Measurements from ENCODE around the gene RPL35. TPM values are rescaled to one million over a fixed set of nuclear protein-coding genes. Genes with fewer than 3 reads are reported as not detected.
"Not testable (repeated sequence)": the region's sequence is repeated elsewhere in the genome, so short reads cannot be mapped to it uniquely, and the experiment has no call there.

The RPL35 gene
- total RNA-seq, 1 donor from 2014 or later = 1,946 TPM

DNA sequence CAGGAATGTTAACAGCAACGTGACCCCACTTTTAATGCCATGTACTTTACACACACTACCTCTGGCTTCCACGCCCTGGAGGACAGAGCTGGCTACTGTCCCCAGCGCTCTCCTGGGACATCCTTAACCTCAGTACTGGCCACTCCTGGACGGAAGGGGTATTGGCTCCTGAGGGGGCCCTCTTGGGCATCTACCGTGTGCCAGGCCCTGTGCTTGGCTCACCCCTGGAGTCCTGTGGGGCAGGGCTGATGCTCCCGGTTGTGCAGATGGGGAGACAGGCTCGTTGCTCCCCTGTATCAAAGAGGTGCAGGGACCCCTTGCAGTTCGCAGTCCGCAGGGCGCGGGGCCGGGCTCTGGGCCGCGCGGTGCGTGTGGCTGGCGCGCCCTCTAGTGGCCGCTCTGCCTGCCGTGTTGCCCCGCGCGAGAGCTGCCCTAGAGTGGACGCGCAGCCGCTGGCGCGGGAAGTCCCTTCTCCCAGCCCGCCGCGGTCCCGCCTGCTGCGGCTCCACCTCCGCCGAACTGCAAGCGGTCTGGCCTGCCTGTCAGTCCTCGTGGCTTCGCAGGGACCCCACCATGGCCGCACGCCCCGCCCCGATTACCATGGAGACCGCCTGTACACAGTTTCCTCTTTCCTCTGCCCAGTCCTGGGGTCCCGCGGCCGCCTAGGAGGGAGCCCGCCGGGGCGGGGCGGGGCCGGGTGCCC, 8.8 kb downstream of the RPL35 start, which contains the start of gene WDR38:
Gene WDR38, plus strand, starts transcription at position 632 of the 703 bp plus-strand sequence. CDS start 72 bp downstream, outside the sequence.
- DNase-seq (ENCODE audit: low read depth, low spot score) = no peak

DNA sequence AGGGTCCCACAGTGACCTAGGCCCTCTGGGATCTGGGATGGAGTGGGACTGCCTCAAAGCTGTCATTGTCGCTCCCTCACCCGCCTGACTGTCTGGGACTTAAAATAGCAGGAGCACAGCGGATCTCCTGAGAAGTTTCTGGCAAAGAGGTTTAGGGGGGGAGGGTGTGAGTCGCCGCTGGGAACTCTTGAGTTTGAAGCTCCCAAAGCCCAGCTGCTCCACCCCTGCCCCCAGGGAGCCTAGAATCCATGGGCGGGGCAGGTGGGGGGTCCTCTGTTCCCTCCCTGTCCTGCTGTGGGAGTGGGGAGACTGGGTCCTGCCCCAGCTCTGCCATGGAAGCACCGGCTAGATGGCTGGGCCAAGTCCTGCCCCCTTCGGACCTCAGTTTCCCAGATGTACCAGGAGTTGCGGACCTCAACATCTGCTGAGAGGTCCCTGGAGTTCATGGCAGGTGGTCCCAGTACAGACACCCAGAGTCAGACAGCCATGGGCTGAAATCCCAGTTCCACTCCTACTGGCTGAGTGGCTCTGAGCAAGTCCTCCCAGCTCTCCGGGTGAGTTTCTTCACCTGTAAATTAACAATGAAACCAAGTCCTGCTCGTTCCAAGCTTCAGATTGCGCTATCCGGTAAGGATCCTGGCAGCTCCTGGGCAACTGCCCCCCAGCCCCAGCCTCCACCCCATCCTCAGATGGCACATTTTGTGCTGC, 9.5 kb downstream of the RPL35 start:
- DNase-seq (ENCODE audit: low read depth, low spot score) = no peak

DNA sequence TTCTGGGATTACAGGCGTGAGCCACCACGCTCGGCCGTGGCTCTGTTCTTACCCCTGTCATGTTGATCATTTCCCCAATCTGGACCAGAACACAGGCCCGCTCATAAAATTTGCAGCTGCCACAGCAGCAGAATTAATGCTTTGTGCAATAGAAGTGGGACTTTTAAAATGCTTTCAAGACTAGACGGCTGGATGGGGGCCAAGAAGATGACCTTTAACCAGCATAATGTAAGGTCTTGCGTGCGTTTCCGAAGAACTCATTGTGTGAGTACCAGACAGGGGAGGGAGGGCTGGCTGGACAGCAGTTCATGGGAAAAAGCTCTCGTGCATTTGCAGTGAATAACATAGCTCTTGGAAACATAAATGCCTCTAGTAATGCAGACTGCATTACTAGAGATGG, 12.0 kb downstream of the RPL35 start:
- DNase-seq (ENCODE audit: low read depth, low spot score) = no peak

DNA sequence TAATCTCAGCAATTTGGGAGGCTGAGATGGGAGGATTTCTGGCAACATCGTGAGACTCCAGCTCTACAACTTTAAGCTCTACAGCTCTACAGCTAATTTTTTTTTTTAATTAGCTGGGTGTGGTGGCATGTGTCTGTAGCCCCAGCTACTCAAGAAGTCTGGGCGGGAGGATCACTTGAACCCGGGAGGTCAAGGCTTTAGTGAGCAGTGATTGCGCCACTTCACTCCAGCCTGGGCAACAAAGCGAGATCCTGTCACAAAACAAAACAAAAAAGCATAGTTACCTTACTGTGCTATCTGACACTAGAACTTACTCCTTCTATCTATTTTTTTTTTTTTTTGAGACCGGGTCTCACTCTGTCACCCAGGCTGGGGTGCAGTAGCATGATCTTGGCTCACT, 14.8 kb downstream of the RPL35 start:
- DNase-seq (ENCODE audit: low read depth, low spot score) = no peak

GRCh38 chr9:124846467-124846866, 15.3 kb downstream of the RPL35 start:
- DNase-seq (ENCODE audit: low read depth, low spot score) = not testable (repeated sequence)

- no peak for DNase-seq (ENCODE audit: low read depth, low spot score)
Observed at GRCh38 chr9:124844291-124844690, 17.5 kb downstream of the RPL35 start.

DNA sequence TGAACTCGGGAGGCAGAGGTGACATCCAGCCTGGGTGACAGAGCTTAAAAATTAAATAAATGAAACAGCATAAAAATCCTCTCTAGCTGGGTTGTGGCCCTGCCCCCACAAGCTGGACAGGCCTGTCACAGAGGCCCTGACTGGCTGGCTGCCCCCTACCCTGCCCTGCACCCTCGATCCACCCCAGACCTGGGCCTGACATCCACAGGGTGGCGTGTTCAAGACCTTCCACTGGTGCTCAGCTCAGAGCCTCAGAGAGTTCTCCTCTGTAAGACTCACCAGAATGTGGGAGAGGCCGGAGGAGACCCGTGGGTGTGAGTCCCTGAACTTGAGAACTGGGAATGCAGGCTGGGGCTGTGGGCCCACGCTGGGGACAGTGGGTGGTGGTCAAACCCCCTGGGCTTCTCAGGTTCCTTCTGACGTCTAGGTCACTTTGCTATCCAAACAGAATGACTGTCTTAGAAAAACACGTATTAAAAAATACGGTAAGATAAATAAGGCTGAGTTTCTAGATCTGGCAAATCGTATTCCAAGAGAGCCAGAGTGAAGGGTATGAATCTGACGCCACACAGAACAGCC, 18.2 kb downstream of the RPL35 start:
- DNase-seq (ENCODE audit: low read depth, low spot score) = no peak

DNA sequence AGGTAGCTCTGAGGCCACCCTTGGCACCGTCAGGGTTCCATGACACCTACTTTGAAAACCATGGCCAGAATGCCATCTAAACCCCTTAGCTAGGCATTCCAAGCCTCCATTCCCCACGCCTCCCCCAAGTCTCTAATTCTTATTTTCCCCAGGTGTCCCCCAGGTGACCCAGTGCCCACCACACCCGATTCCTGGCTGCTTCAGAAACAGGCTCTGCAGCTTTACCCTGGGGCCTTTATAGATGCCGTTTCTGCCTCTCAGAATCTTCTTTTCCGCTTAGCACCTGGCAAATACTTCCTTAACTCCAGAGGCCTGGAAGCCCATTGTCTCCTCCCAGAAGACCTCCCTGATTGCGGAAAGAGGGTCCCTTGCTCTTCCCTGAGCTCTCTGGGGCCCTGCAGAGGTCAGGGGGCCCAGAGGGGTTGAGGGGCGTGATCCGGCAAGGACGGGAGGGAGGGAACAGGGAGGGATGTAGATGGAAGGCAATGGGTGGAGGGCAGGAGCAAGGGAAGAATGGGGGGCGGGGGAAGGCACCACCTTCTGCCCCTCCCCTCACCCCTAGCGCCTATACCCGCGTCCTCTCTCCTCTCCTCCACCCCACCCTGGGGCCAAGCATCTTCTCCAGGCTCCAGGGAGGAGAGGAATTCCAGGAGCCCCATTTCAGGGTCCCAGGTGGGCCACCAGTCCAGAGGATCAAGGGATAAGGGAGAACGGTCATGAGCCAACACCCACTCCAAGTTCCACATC, 20.5 kb downstream of the RPL35 start:
- no peak for DNase-seq (ENCODE audit: low read depth, low spot score)

GRCh38 chr9:124840300-124840833, 21.4 kb downstream of the RPL35 start:
- no peak for DNase-seq (ENCODE audit: low read depth, low spot score)

DNA sequence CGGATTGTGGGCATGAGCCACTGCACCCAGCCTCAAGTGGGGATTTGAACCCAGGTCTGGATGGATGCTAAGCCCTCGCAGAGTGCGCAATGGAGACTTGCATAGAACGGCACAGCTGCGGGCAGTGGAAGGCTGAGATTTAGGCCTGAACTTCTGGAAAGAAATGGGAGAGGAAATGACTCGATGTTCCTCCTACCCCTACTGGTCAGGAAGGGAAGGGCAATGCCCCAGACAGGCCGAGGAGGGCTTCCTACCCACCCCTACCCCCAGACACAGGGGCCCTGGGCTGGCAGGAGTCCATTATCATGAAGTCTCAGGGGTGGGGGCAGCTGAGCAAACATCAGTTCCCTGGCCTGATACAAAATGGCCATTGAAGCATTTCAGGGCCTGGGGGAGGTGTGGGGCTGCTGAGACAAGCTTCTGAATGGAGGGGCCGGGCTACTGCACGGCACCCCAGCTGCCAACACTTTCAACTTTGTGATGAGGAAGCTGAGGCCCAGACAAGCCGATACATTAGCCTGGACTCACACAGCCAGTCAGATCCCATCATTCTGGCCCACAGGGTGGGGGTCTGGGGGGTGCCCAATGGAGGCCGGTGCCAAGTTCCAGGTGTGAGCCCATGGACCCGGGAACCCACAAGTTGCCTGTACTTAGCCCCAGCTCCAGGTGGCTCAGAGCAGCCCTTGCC, 22.0 kb downstream of the RPL35 start:
- no peak for DNase-seq (ENCODE audit: low read depth, low spot score)

- not testable (repeated sequence) for DNase-seq (ENCODE audit: low read depth, low spot score)
Observed at GRCh38 chr9:124838567-124839275, 23.0 kb downstream of the RPL35 start.

- not testable (repeated sequence) for DNase-seq (ENCODE audit: low read depth, low spot score)
Observed at GRCh38 chr9:124838132-124838531, 23.6 kb downstream of the RPL35 start.

- peak; percentile 36 for DNase-seq (ENCODE audit: low read depth, low spot score)
Observed at GRCh38 chr9:124835026-124835557, 26.7 kb downstream of the RPL35 start.

- no peak for DNase-seq (ENCODE audit: low read depth, low spot score)
Observed at GRCh38 chr9:124834591-124834990, 27.2 kb downstream of the RPL35 start.

GRCh38 chr9:124831642-124832364, 30.0 kb downstream of the RPL35 start:
- DNase-seq (ENCODE audit: low read depth, low spot score) = no peak

- no peak for DNase-seq (ENCODE audit: low read depth, low spot score)
Observed at GRCh38 chr9:124830593-124830992, 31.2 kb downstream of the RPL35 start.

DNA sequence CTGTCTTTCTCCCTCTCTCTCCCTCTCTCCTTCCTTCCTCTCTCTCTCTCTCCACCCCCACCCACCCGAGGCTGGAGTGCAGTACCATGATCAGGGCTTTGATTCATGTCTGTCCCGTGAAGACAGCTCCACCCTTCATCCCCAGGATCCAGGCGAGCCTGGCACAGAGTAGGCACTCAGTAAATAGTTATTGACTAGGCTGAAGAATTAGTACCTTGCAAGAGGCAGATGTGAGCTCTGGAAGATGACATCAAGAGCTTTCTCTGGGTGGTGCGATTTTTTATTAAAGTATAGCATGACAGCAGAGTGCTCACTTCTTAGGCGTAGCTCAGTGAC, 32.5 kb downstream of the RPL35 start:
- no peak for DNase-seq (ENCODE audit: low read depth, low spot score)

DNA sequence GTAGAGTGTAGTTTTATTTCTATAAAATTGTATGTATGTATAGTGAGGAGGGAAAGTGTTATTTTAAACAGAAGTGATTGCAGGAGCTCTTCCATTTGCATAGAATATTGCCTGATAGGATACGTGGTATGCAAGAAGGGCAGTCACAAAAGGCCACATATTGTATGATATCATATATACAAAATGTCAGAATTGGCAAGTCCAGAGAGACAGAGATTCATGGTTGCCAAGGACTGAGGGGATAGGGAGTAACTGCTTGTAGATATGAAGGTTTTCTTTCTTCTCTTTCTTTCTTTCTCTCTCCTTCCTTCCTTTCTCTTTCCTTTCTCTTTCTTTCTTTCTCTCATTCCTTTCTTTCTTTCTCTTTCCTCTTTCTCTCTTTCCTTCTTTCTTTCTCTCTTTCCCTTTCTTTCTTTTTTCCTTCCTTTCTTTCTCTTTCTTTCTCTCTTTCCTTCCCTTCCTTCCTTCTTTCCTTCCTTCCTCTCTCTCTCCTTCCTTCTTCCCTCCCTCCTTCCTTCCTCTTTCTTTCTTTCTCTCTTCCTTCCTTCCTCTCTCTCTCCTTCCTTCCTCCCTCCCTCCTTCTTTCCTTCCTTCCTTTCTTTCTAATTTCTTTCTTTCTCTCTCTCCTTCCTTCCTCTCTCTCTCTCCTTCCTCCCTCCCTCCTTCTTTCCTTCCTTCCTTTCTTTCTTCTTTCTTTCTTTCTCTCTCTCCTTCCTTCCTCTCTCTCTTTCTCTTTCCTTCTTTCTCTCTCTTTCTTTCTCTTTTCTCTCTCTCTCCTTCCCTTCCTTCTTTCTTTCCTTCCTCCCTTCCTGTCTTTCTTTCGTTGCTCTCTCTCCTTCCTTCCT, 33.0 kb downstream of the RPL35 start:
- no peak for DNase-seq (ENCODE audit: low read depth, low spot score)

Measured in pulmonary artery endothelial cell (primary cell).